Fibroblast of villous mesenchyme (primary cell): Measurements from ENCODE around the gene SHROOM1. TPM values are rescaled to one million over a fixed set of nuclear protein-coding genes. Genes with fewer than 3 reads are reported as not detected.

Source experiments
- DNase-seq: peaks from one replicate; pipeline ENCODE4 v3.0.0-alpha.2; 2010; ENCODE audit warnings: low read depth
- H3K4me3 ChIP-seq: 2 replicates; pipeline ENCODE4 v1.5.1; 2011; ENCODE audit warnings: low read depth, mild to moderate bottlenecking, low read length
- CTCF ChIP-seq: IDR thresholded peaks from 2 replicates; pipeline ENCODE4 v1.5.1; 2012; ENCODE audit warnings: low read depth, mild to moderate bottlenecking, low read length; ENCODE audit not compliant: insufficient read depth
- total RNA-seq: library from RNA; depleted of rRNA; stranded (reverse); fragments of >200 nt; gene quantifications from 2 replicates; pipeline ENCODE4 v1.2.3, GENCODE V29; 2012

Gene SHROOM1
- total RNA-seq, 1 donor: 6.5 TPM

- DNase-seq: no peak
- H3K4me3 ChIP-seq: no peak overlapping the region
- no peak for TF ChIP-seq CTCF
Observed at GRCh38 chr5:132853323-132853722, 22.9 kb upstream of the SHROOM1 start.

GRCh38 chr5:132850066-132850465 lies 19.6 kb upstream of the SHROOM1 start:
- no peak for TF ChIP-seq CTCF
- DNase-seq: no peak
- H3K4me3 ChIP-seq: no peak overlapping the region

- TF ChIP-seq CTCF: no peak
- DNase-seq: no peak
Observed at GRCh38 chr5:132849347-132849746, 18.9 kb upstream of the SHROOM1 start.

GRCh38 chr5:132848270-132848669 lies 17.8 kb upstream of the SHROOM1 start:
- no peak for DNase-seq
- no peak overlapping the region for H3K4me3 ChIP-seq
- TF ChIP-seq CTCF: no peak

More at GRCh38 chr5:132849347-132849746, 18.9 kb upstream of the SHROOM1 start:
- no peak overlapping the region for H3K4me3 ChIP-seq

- DNase-seq: peak; percentile 57
- no peak overlapping the region for H3K4me3 ChIP-seq
- TF ChIP-seq CTCF: no peak
Observed at GRCh38 chr5:132841305-132841704, 10.9 kb upstream of the SHROOM1 start.

GRCh38 chr5:132840896-132841295 lies 10.4 kb upstream of the SHROOM1 start:
- no peak for DNase-seq
- H3K4me3 ChIP-seq: no peak overlapping the region
- no peak for TF ChIP-seq CTCF

GRCh38 chr5:132840313-132840712 lies 9.9 kb upstream of the SHROOM1 start:
- H3K4me3 ChIP-seq: no peak overlapping the region
- no peak for TF ChIP-seq CTCF
- no peak for DNase-seq
